Left ventricle myocardium superior (tissue), 1 donor: Measurements from ENCODE around the gene DHFR. TPM values are rescaled to one million over a fixed set of nuclear protein-coding genes. Genes with fewer than 3 reads are reported as not detected.

Source experiments
- ATAC-seq: fragments of 200-7000 bp; cut with Tn5 transposase; one replicate; pipeline ENCODE4 v1.9.1; 2020; ENCODE audit warnings: mild to moderate bottlenecking, moderate library complexity
- DNase-seq: peaks from one replicate; pipeline ENCODE4 v3.0.0-alpha.2; 2020
- intact Hi-C: fragments of 100-400 bp; cut with micrococcal nuclease; formaldehyde crosslinking; loops from one replicate; pipeline ENCODE4 v1.11.0; 2022
- long read RNA-seq: library from polyadenylated mRNA; unstranded; transcript quantifications from one replicate; pipeline ENCODE4 v2.0.0, GENCODE V29; 2021
- total RNA-seq: library from RNA; stranded (reverse); fragmentation: NEBNext Ultra II Directional; extraction: Animal tissue kit (Norgen Biotek cat#: 25700); gene quantifications from one replicate; pipeline ENCODE4 v1.2.1, GENCODE V29; 2021
- donor health status: DM: no; HTN: yes; CAD: no; lungs with severe emphysema.

DHFR gene
- total RNA-seq, result 10.5 TPM
- long read RNA-seq, transcript DHFR-201 (6 exons, 3,917 nt), result major isoform, 8 of 15 reads
- long read RNA-seq, partial matches to known transcripts, result 1 of 15 reads
- long read RNA-seq, other reads (novel, unspliced or antisense), result 6 of 15 reads

DNA sequence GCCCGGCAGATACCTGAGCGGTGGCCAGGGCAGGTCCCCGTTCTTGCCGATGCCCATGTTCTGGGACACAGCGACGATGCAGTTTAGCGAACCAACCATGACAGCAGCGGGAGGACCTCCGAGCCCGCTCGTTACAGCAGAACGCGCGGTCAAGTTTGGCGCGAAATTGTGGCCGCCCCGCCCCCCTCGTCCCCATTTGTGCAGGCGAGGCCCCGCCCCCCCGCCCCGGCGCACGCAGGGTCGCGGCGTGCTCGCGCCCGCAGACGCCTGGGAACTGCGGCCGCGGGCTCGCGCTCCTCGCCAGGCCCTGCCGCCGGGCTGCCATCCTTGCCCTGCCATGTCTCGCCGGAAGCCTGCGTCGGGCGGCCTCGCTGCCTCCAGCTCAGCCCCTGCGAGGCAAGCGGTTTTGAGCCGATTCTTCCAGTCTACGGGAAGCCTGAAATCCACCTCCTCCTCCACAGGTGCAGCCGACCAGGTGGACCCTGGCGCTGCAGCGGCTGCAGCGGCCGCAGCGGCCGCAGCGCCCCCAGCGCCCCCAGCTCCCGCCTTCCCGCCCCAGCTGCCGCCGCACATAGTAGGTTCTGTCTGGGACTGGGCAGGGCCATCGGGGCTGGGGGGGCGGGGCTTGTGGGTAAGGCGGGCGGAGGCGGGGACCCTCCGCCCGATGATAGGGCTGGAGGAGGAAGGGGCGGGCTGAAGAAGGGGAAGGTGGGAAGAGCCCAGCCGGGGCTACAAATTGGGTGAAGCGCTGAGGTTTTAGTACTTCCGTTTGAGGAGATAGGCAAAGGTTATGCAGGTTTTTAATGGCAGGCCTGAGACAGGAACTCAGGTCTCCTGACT is at the start of gene DHFR, which contains the start of gene MSH3:
Gene DHFR (minus strand): TSS at position 593 of the 840 bp plus-strand sequence. CDS start 494 bp downstream, at position 99.
Gene MSH3 (plus strand): TSS at position 262 of the 840 bp plus-strand sequence. CDS start 76 bp downstream, at position 338.
- peak; percentile 86 for ATAC-seq
- peak; percentile 93 for DNase-seq
- intact Hi-C loops, result no loop called here

- DNase-seq (no peak), ATAC-seq (no peak)
- intact Hi-C loops, result no loop called here
These were observed 49.4 kb upstream of the DHFR start for GRCh38 chr5:80704221-80704620.

DNA sequence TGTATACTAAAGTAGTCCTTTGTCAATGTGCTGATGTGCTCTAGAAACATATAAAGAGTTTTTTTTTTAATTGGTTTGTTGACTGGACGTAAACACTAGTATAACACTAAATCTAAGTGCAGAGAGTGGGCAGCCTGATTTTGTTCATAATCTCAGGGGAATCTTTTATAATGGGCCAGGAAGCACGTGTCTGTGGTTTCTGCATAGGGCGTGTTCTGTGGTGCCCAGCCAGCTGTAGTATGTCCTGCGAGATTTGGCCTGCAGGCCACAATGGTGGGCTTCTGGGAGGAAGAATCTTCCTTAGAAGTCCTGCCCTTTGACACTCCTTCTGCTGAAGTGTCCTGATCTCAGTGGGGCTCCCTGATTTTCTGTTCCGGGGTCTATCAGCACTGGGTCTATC is 49.0 kb upstream of the DHFR start:
- DNase-seq, result no peak
- intact Hi-C loops, result no loop called here
- ATAC-seq, result no peak

- DNase-seq (no peak), ATAC-seq (no peak)
- intact Hi-C loops, result no loop called here
These were observed 48.5 kb upstream of the DHFR start for GRCh38 chr5:80703291-80703690.

- intact Hi-C loops, result no loop called here
- ATAC-seq, result no peak
These were observed 46.8 kb upstream of the DHFR start for GRCh38 chr5:80701597-80701996.

GRCh38 chr5:80698369-80698768 is 43.6 kb upstream of the DHFR start:
- intact Hi-C loops, result no loop called here
- DNase-seq, result no peak
- no peak for ATAC-seq

More at GRCh38 chr5:80701597-80701996, 46.8 kb upstream of the DHFR start:
- no peak for DNase-seq

- ATAC-seq (no peak), DNase-seq (no peak)
- intact Hi-C loops, result no loop called here
These were observed 42.3 kb upstream of the DHFR start for GRCh38 chr5:80697100-80697499.

DNA sequence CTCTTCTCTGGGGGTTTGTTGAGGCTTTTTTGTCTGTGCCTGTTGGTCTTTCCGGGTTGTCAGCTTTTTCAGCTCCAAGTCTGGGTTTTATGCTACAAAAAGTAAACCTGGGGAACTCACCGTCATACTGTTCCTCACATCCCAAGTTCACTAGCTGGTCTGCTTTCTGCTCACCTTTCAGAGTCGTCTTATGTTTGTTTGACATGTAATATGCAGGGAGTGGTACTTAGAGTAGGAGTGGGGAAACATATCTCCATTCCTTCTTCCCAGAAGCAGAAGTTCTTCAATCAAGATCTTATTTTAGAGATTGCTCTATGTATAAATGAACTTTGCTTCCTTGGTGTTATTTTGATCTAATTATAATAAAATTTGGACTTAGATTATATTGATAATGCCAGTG is 41.7 kb upstream of the DHFR start:
- intact Hi-C loops, result no loop called here
- DNase-seq, result no peak
- no peak for ATAC-seq

- intact Hi-C loops, result no loop called here
- DNase-seq, result no peak
These were observed 40.9 kb upstream of the DHFR start for GRCh38 chr5:80695666-80696065.

DNA sequence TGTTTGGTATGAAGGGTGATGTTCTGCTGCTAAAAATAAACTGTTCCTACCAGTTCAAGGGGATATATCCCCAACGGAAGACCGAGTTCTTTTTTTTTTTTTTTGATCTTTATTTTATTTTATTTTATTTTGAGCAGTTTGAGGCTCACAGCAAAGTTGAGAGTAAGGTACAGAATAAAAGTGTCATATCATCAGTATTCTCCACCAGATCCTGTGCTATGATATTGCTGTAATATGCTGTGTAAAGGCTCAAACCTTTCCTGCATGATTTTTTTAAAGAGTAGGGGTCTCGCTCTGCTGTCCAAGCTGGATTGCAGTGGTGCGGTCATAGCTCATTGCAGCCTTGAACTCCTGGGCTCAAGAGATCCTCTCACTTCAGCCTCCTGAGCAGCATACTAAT is 34.8 kb upstream of the DHFR start:
- intact Hi-C loops, result loop anchor here (10.0 kb wide), 1 partner anchor 605 kb away; no protein-coding TSS in a partner anchor
- DNase-seq (no peak), ATAC-seq (no peak)

More at GRCh38 chr5:80695666-80696065, 40.9 kb upstream of the DHFR start:
- ATAC-seq, result no peak

DNA sequence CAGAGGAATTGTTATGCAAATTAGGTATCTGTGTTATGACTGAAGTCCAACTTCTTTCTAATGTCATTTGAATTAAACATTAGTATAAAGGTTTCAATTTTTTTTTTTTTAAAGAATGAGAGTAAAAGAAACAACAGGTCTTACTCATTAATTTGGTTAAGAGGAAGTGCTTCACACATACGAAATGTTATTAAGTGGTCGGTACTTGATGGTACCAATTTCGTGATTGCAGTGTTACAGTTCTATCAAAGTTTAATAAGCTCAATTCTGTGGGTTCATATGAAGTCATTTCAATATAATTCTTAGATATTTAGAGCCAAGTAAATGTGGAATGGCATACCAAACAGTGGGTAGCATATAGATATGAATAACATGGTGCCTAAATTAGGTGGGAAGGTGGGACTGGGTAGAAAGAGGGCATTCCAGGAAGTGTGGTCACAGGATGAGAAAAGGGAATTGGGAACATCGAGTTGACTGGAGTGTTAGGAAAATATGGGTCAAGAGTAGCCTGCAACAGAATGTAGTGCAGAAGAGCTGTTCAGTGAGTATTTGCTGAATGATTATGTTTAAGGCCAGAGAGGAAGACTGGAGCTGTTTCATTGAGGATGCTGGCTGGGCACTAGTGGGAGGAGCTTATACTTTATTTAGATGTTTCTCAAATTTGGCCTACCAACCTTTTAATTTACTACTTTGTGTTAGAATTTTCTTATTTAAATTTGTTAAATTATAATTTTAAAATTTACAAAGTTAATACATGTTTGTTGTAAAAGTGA is 34.1 kb upstream of the DHFR start:
- DNase-seq (no peak), ATAC-seq (no peak)
- intact Hi-C loops, result loop anchor here (10.0 kb wide), 1 partner anchor 606 kb away; no protein-coding TSS in a partner anchor

- DNase-seq, result no peak
- intact Hi-C loops, result loop anchor here (10.0 kb wide), 1 partner anchor 608 kb away; no protein-coding TSS in a partner anchor
- no peak for ATAC-seq
These were observed 32.0 kb upstream of the DHFR start for GRCh38 chr5:80686757-80687156.

DNA sequence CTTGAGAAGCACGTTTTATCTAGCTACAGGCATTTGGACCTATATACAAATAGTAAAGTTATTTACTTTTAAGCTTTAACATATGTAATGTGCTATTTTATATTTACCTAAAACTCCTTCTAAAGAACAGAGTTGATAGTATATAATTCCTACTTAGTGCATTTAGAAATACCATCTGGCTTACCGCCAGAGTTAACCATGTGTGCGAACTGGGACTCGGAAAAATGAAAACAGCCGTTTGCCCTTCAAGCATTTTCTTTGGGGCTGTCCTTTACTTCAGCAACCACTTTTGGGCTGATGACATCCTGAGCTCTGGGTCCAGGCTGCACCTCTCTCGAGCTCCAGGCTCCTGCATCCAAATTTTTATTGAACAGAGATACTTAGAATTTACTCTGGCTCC is 21.9 kb upstream of the DHFR start:
- no peak for DNase-seq
- intact Hi-C loops, result loop anchor here (10.0 kb wide), 1 partner anchor 192 kb away; the partner anchor contains the start of gene FAM151B
- ATAC-seq, result no peak

- DNase-seq (peak; percentile 53), ATAC-seq (peak; percentile 64)
- intact Hi-C loops, result loop anchor here (10.0 kb wide), 1 partner anchor 187 kb away; the partner anchor contains the start of gene FAM151B
These were observed 17.5 kb upstream of the DHFR start for GRCh38 chr5:80672140-80672736.

DNA sequence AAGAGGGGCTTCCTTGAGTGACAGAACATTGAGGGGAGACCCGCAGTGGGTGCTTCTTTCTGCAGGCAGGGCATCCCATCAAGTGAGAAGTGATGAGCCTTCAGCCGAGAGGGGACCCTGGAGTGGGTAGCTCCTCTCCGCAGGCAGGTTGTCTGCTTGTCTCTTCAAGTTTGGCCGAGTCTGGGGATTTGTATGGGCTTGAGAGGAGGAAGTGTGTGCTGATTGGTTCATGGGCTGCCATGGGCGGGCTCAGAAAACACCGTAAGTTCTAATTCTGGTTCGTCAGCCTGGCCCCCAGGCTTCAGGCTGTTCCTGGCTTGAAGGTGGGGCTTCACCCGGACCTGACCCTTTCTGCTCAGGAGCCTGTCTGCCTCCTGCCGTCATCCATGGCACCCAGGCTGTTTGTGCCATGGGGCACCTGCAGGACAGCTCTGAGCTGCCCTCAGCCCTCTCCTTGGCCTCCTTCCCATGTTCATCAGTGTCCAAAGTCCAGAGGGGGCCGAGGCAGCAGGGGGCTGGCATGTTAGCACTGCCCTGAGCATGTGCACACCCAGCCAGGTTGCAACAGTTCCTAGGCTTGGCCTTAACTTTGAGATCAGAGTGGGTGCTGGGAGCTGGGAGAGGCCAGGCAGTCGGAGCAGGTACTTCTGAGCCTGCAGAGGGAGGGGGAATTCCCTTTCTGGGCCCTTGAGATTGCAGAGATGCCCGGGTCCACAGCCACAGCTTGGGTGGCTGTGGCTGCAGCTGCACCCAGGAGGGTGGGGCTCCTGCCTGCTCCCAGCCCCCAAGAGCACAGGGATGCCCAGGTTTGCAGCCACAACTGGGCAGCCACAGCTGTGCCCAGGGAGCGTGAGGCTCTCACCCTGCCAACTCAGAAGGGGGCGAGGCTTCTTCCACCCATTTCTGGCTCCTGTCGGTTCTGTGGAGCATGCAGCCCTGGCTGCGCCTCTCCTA is 13.5 kb upstream of the DHFR start:
- peak; percentile 77 for ATAC-seq
- DNase-seq, result peak; percentile 30
- intact Hi-C loops, result no loop called here

GRCh38 chr5:80667384-80667783 is 12.6 kb upstream of the DHFR start:
- intact Hi-C loops, result no loop called here
- no peak for DNase-seq
- ATAC-seq, result peak; percentile 48

DNA sequence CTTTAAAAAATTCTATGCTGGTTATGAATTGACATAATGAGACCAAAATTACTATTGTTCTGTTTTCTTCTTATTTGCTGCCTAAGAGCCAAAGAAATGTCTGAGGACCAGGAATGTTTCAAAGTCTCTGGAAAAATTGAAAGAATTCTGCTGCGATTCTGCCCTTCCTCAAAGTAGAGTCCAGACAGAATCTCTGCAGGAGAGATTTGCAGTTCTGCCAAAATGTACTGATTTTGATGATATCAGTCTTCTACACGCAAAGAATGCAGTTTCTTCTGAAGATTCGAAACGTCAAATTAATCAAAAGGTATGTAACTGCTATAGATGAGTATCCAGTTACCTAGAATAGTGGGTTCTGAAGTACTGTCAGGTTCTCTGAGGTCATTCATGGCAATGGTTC is 10.3 kb upstream of the DHFR start:
- no peak for ATAC-seq
- intact Hi-C loops, result no loop called here

DNA sequence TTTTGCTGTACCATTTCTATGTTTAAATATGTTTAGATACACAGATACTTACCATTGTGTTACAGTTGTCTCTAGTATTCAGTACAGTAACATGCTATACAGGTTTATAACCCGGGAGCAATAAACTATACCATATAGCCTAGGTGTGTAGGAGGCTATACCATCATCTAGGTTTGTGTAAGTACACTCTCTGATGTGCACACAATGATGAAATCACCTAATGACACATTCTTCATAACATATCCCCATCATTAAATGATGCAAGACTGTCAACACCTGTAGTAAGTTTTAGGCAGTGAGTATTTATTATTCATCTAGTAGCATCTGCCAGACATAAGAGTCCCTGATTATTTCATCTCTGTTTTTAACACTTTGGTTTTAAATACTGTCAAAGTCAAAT is 7.3 kb upstream of the DHFR start:
- ATAC-seq (no peak), DNase-seq (no peak)
- intact Hi-C loops, result no loop called here

More for the DNA sequence above, 10.3 kb upstream of the DHFR start:
- DNase-seq, result no peak
